Sciatic nerve (tissue), 2 donors: ENCODE results near the gene INF2. TPM values are rescaled to one million over a fixed set of nuclear protein-coding genes. Genes with fewer than 3 reads are reported as not detected.

Experiments used
- ATAC-seq: fragments of 200-7000 bp; cut with Tn5 transposase; one replicate; pipeline ENCODE4 v1.9.1; 2020; ENCODE audit warnings: mild to moderate bottlenecking, moderate library complexity
- DNase-seq: peaks from one replicate; pipeline ENCODE4 v3.0.0-alpha.2; 2020; ENCODE audit warnings: low spot score
- intact Hi-C: fragments of 100-400 bp; cut with DNase I; formaldehyde crosslinking; loops from one replicate; pipeline ENCODE4 v1.14.2; 2022
- total RNA-seq: library from RNA; stranded (reverse); fragmentation: NEBNext Ultra II Directional; extraction: Animal tissue kit (Norgen Biotek cat#: 25700); gene quantifications from one replicate; pipeline ENCODE4 v1.2.1, GENCODE V29; 2021
- donor health status: DM: no; HTN: no; CAD: no.
- donor health status: DM: no; HTN: no; CAD: no.

Gene INF2
- total RNA-seq, 1 donor from 2014 or later: 343 TPM

GRCh38 chr14:104696671-104697316 is 7.4 kb downstream of the INF2 start:
- intact Hi-C loops: no loop called here
- no peak for ATAC-seq
- DNase-seq: no peak

- ATAC-seq (peak; percentile 6), DNase-seq (no peak)
- intact Hi-C loops: no loop called here
Measured at GRCh38 chr14:104697317-104697703, 7.9 kb downstream of the INF2 start.

GRCh38 chr14:104697892-104698583 is 8.6 kb downstream of the INF2 start:
- ATAC-seq (peak; percentile 18), DNase-seq (no peak)
- intact Hi-C loops: no loop called here

DNA sequence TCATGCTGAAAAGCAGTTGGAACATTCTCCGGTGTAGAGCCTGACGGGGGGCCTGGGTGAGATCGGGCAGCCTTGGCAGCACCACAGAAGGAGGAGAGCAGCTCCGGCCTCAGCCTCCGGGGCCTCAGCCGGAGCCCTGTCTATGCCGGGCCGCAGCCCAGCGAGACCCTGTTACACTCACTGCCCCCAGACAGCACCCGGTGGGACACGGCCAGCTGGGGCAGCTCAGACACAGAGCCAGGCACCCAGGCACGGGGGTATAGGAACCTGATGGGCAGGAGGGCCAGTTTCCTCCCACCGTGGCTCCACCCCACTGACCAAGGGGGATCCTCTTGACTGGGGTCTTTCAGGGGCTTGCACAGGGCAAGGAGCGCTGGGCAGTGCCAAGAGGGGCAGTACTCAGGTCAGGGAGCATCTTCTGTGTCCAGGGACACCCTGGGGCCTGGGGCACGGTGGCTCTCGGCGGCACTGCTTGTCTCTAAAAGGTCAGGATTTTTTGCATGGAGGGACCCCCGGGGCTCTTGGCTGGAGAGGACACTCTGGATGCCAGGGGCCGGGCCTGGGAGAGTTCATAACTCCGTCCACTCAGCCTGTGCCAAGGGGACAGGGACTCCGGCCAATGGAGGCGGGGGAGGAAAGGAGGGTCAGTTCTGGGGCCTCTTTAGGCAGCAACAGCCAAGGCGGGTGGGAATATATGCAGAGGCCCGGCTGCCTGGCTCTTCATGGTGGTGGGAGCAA is 9.4 kb downstream of the INF2 start:
- intact Hi-C loops: no loop called here
- no peak for DNase-seq
- ATAC-seq: peak; percentile 41

GRCh38 chr14:104699426-104699748 is 10.0 kb downstream of the INF2 start:
- ATAC-seq (peak; percentile 2), DNase-seq (no peak)
- intact Hi-C loops: no loop called here

DNA sequence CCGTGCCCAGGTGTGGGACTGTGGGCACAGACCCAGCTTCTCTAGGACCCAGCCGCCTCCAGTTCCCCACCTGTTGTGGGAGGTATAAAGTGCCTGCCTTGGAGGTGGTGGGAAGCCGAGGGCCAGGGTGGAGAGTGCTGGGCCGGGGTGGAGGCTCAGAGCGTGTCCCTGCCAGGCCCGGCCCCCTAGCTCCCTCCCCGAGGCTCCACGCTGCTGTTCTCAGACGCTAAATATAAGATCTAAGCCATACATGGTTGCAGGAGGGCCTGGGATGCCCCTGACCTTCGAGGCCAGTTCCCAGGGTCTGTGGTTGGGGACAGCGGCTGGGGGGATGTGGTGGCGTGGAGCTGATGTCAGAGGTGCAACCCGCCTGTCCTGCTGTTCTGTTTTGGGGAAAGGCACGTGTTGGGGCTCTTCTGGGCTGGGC is 10.8 kb downstream of the INF2 start:
- DNase-seq: no peak
- ATAC-seq: peak; percentile 2
- intact Hi-C loops: no loop called here

DNA sequence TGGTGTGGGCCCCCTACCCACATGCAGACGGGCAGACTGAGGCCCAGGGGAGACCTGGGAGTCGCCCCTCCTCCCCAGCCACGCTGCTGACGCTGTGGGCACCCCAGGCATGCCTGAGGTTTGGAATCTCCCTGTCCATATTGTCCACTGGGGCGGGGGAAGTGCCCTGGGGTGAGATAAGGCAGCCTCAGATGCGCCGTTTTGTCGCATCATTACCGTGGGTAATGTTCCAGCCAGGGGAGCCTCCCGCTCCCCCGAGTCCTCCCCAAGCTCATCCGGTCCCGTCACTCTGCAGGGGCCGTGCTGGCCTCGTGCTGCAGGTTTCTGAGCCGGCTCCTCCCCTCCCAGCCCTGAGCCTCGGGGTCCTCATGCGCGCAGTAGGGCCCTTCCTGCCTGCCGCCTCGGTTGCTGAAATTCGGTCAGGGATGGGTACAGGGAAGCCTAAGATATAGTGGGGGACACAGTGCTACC is 11.4 kb downstream of the INF2 start:
- intact Hi-C loops: no loop called here

GRCh38 chr14:104701383-104702076 is 12.1 kb downstream of the INF2 start:
- no peak for DNase-seq
- no peak for ATAC-seq
- intact Hi-C loops: no loop called here

More for the DNA sequence above, 11.4 kb downstream of the INF2 start:
- DNase-seq (no peak), ATAC-seq (no peak)

- DNase-seq (no peak), ATAC-seq (no peak)
- intact Hi-C loops: no loop called here
Measured at GRCh38 chr14:104702106-104702505, 12.7 kb downstream of the INF2 start.

DNA sequence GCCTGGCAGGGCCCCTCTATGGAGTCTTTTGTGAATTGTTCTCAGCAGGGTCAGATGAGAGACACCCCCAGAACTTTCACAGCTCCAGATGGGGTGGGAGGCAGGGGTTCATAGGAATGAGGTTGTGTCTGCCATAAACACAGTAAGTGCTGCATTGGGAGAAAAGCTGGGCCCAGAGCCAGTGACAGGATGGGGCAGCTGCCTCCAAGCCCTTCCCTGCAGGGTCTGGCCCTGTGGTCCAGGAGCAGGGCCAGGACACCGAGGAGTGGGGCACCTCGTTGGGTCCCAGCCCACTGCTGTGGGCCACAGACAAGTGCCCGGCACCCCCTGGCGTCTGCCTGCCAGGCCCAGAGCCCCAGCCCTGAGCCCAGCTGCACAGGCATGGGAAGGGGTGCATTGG is 13.3 kb downstream of the INF2 start:
- ATAC-seq (no peak), DNase-seq (no peak)
- intact Hi-C loops: no loop called here

DNA sequence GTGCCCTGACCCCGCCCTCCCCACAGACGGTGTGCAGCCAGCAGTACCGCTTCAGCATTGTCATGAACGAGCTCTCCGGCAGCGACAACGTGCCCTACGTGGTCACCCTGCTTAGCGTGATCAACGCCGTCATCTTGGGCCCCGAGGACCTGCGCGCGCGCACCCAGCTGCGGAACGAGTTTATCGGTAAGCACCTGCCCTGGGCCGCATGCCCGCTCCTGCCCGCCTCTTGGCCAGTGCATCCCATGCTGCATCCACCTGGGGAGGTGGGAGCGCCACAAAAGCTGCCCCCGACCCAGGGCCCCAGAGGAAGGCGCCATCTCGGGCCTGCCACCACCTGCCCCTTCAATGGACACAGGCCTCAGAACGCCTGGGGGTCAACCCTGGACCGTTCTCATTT is 13.9 kb downstream of the INF2 start:
- intact Hi-C loops: no loop called here
- no peak for ATAC-seq
- no peak for DNase-seq

GRCh38 chr14:104704252-104704651 is 14.8 kb downstream of the INF2 start:
- DNase-seq (no peak), ATAC-seq (no peak)
- intact Hi-C loops: no loop called here

DNA sequence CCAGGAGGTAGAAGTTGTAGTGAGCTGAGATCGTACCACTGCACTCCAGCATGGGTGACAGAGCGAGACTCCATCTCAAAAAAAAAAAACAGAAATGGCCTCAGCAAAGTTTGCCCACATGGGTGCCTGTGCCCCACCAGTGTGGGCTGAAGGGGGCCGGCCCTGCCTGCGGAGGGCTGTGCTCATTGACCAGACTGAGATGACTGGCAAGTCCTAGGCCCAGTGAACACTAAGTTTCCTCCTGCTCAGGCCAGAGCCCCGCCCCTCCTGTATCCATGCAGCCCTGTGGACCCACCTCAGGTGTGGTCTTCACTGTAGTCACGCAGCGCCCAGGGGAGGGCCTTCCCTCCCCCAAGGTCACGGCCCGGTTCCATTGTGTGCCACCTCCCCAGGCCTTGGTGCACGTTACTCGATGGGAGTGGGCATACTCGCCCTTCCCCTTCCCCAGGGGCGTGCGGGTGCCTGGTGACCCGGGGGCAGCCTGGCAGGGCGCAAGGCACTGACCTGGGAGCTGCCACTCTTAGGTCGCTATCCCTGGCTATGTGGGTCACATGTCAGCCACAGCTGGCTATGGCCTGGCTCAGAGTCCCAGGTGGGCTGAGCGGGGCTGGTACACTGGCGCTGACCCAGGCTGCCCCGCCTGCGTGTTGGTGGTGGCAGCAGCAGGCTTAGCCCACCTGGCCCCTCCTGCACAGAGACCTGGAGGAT is 16.1 kb downstream of the INF2 start:
- ATAC-seq (no peak), DNase-seq (no peak)
- intact Hi-C loops: loop anchor here (5.0 kb wide), 1 partner anchor 53 kb away; no protein-coding TSS in a partner anchor

GRCh38 chr14:104706733-104707607 is 17.6 kb downstream of the INF2 start:
- DNase-seq: no peak
- intact Hi-C loops: loop anchor here (5.0 kb wide), 1 partner anchor 55 kb away; no protein-coding TSS in a partner anchor
- ATAC-seq: no peak

GRCh38 chr14:104707608-104708595 is 18.5 kb downstream of the INF2 start:
- no peak for DNase-seq
- intact Hi-C loops: loop anchor here (5.0 kb wide), 1 partner anchor 56 kb away; no protein-coding TSS in a partner anchor
- ATAC-seq: peak; percentile 6

DNA sequence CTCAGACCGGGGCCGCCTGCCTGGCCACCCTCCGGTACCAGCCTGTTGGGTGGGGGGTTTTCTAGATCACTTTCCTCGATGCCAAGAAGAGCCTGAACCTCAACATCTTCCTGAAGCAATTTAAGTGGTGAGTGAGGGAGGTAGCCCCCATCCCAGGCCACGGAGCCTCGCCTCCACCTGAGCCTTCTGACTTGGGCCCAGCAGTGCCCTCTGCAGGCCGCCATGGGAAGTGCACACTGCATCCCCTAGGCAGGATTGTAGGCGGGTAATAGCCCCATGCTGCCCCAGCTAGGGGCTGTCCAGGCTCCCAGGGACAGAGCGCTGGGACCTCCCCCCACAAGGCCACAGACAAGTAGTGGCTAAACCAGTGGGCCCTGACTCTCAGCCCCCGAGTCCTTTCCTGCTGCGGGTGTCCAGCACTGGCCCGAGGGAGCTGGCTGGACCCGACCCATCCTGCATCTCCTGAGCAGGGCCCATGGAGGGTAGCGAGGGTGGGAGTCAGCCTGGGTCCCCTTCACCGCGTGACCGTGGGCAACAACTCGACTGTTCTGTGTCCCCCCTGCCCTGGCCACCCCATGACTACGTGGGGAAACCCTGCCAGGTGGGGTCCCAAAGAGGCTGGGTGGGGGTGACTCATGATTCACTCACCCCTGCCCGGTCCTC is 19.3 kb downstream of the INF2 start:
- intact Hi-C loops: loop anchor here (5.0 kb wide), 1 partner anchor 56 kb away; no protein-coding TSS in a partner anchor
- ATAC-seq: peak; percentile 77
- peak; percentile 86 for DNase-seq
